ENCODE measurements around the gene DIAPH3.

Gene DIAPH3

GRCh38 chr13:59997976-59998375 is 165.8 kb downstream of the DIAPH3 start:
- no peaks in the 10 kb centered on the region for H3K36me3 ChIP-seq (ENCODE audit: control insufficient read depth, insufficient read depth, low read length)
- H3K4me1 ChIP-seq (ENCODE audit: control insufficient read depth, insufficient read depth, low read length), result no peaks in the 10 kb centered on the region
- no peak overlapping the region for H3K9ac ChIP-seq (ENCODE audit: low read length)
- H3K27ac ChIP-seq (ENCODE audit: low read depth, low read length), result no peak overlapping the region
- H3K4me3 ChIP-seq (ENCODE audit: low read length), result no peak overlapping the region
- no peaks in the 10 kb centered on the region for H3K27me3 ChIP-seq (ENCODE audit: control insufficient read depth, insufficient read depth, low read length)

DNA sequence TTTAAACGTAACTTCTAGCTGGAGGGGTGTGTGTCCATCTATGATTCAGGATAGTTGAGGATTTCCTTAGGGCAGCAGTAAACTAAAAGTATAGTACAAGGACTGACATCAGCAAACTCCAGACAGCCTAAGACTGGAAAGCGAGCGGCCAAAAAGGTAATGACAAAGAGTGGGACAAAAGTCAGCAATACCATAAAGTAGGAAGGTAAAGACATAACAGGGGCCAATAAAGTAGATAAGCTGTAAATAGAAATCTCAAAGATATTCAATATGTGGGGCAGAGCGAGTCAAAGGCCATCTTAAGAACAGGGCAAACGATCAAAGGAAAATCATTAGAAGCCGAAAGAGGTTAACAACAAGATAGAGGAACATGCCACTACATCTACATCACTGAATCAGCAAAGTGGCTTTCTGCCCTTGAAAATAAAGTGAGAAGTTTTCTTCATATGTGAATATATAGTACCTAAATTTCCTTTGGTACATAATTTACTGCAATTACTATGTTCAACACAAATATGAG is 167.2 kb downstream of the DIAPH3 start:
- no peaks in the 10 kb centered on the region for H3K27me3 ChIP-seq (ENCODE audit: control insufficient read depth, insufficient read depth, low read length)
- H3K4me3 ChIP-seq (ENCODE audit: low read length), result no peak overlapping the region
- H3K36me3 ChIP-seq (ENCODE audit: control insufficient read depth, insufficient read depth, low read length), result no peaks in the 10 kb centered on the region
- H3K9ac ChIP-seq (ENCODE audit: low read length), result no peak overlapping the region
- H3K27ac ChIP-seq (ENCODE audit: low read depth, low read length), result no peak overlapping the region
- H3K4me1 ChIP-seq (ENCODE audit: control insufficient read depth, insufficient read depth, low read length), result no peaks in the 10 kb centered on the region

GRCh38 chr13:59991395-59991794 is 172.3 kb downstream of the DIAPH3 start:
- Histone ChIP-seq H3K27ac (ENCODE audit: low read depth, low read length) (no peak overlapping the region), H3K9ac (ENCODE audit: low read length) (no peak overlapping the region), H3K27me3 (ENCODE audit: control insufficient read depth, insufficient read depth, low read length) (no peaks in the 10 kb centered on the region), H3K36me3 (ENCODE audit: control insufficient read depth, insufficient read depth, low read length) (no peaks in the 10 kb centered on the region), H3K4me3 (ENCODE audit: low read length) (no peak overlapping the region), H3K4me1 (ENCODE audit: control insufficient read depth, insufficient read depth, low read length) (no peaks in the 10 kb centered on the region)

DNA sequence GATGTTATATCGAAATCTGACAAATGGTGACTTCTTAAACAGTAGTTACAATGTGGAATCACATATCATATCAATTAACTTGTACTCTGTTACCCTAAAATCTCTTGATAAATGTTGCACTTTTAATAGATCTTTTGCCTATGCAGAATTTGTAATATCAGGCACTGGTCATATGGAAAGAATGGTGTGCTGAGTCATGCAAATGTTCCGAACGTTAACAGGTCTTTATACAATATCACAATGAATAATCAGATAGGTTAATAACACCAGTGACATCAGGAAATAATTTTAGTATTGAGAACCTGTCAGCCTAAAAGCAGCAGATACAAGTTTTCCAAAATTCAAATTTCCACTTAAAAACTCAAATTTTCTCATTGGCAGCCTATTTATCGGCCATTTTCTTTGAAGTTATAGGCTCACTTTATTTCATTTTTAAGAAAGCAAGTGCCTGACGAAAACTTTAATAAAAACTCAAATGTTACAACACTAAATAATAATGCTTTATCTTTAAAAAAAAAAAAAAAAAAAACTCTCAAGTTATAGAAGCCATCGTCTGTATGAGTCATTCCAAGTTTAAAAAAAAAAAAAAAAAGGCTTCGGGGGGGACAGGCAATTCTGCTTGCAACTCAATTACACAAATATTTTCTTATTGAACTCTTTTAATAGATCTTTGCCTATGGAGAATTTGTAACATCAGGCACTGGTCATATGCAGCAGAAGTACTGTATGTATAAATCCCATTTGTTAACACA is 180.9 kb downstream of the DIAPH3 start:
- Histone ChIP-seq H3K27ac (ENCODE audit: low read depth, low read length) (no peak overlapping the region), H3K36me3 (ENCODE audit: control insufficient read depth, insufficient read depth, low read length) (no peaks in the 10 kb centered on the region), H3K9ac (ENCODE audit: low read length) (no peak overlapping the region), H3K27me3 (ENCODE audit: control insufficient read depth, insufficient read depth, low read length) (no peaks in the 10 kb centered on the region), H3K4me1 (ENCODE audit: control insufficient read depth, insufficient read depth, low read length) (no peaks in the 10 kb centered on the region), H3K4me3 (ENCODE audit: low read length) (no peak overlapping the region)

DNA sequence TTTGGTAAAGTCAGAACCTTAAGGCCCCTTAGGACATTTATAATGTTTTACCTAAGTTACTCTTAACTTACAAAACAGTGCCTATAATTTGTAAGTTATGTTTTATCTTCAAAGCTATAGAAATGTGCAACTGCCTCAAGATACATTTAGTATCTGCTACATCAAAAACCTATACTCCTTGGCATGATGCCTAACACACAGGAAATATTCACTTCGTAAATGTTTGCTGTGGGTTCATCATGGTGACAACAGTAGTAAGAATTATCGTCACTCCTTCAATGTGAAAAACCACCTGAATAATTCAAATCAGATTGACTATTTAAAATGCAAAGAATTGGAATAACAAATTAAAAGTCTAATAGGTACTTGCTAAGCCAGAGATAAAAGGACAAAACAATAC is 184.1 kb downstream of the DIAPH3 start:
- H3K4me1 ChIP-seq (ENCODE audit: control insufficient read depth, insufficient read depth, low read length), result no peaks in the 10 kb centered on the region
- no peak overlapping the region for H3K27ac ChIP-seq (ENCODE audit: low read depth, low read length)
- H3K27me3 ChIP-seq (ENCODE audit: control insufficient read depth, insufficient read depth, low read length), result no peaks in the 10 kb centered on the region
- H3K4me3 ChIP-seq (ENCODE audit: low read length), result no peak overlapping the region
- no peaks in the 10 kb centered on the region for H3K36me3 ChIP-seq (ENCODE audit: control insufficient read depth, insufficient read depth, low read length)
- no peak overlapping the region for H3K9ac ChIP-seq (ENCODE audit: low read length)

DNA sequence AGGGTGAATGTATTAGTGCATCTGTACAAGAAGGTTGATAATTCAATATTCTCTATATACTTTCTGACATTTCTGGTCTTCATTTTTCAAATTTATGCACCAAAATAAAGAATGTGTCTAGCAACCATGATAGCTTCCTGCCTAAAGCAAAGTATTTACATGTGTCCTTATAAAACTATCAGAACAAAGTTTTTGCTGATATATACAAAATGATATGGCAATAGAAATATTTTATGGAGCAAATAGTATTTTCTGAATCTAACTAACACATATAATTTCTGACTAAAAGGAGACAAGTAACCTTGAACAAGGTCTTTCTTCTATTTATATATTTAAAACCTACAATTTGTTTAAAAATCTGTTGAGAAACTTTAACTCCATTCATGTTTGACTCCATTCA is 184.9 kb downstream of the DIAPH3 start:
- no peaks in the 10 kb centered on the region for H3K4me1 ChIP-seq (ENCODE audit: control insufficient read depth, insufficient read depth, low read length)
- H3K36me3 ChIP-seq (ENCODE audit: control insufficient read depth, insufficient read depth, low read length), result no peaks in the 10 kb centered on the region
- no peaks in the 10 kb centered on the region for H3K27me3 ChIP-seq (ENCODE audit: control insufficient read depth, insufficient read depth, low read length)
- no peak overlapping the region for H3K27ac ChIP-seq (ENCODE audit: low read depth, low read length)
- no peak overlapping the region for H3K4me3 ChIP-seq (ENCODE audit: low read length)
- no peak overlapping the region for H3K9ac ChIP-seq (ENCODE audit: low read length)

DNA sequence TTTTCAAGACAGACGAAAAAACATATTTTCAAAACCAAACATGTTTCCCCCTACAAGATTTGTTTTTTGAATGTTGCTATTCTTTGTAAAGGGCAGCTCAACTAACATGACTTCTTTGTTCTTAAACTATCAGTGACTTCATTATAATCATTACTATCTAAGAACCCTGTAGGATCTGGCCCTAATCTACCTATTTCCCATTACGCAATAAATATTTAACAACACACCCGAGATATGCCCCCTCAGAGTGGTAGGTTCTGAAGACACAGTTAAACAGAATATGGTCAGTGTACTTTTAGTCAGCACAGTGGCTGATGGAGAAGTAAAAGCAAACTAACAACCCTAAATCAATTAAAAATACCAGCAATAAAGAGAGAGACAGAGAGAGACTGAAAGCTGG is 186.9 kb downstream of the DIAPH3 start:
- H3K4me1 ChIP-seq (ENCODE audit: control insufficient read depth, insufficient read depth, low read length), result no peaks in the 10 kb centered on the region
- no peak overlapping the region for H3K9ac ChIP-seq (ENCODE audit: low read length)
- no peak overlapping the region for H3K4me3 ChIP-seq (ENCODE audit: low read length)
- H3K27ac ChIP-seq (ENCODE audit: low read depth, low read length), result no peak overlapping the region
- H3K36me3 ChIP-seq (ENCODE audit: control insufficient read depth, insufficient read depth, low read length), result no peaks in the 10 kb centered on the region
- H3K27me3 ChIP-seq (ENCODE audit: control insufficient read depth, insufficient read depth, low read length), result no peaks in the 10 kb centered on the region

DNA sequence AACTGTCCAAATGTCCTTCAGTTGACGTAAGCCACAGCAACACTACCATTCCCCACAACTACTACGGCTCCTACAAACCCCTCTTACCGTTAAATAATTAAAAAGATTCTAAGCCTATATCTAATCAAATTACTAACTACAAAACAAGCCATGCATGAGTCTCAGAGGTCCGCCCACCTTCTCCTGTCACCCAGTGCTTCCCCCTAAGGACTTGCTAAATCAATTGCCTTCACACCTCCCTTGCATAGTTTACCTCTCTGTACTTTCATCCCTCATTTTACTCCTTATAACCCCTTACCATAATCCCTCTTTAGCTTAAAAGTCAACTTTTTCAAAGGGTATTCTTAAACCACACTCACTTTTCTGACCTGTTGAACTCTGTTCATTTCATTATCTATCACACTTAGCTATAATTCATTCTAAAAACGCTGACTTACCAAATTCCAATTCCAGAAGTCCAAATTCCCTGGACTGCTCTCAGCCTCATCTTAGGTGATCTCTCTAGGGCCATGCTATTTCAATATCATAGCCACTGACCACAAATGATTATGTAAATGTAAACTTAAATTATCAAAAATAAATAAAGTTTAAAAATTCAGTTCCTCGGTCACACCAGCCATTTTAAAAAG is 187.8 kb downstream of the DIAPH3 start:
- Histone ChIP-seq H3K9ac (ENCODE audit: low read length) (no peak overlapping the region), H3K36me3 (ENCODE audit: control insufficient read depth, insufficient read depth, low read length) (no peaks in the 10 kb centered on the region), H3K4me1 (ENCODE audit: control insufficient read depth, insufficient read depth, low read length) (no peaks in the 10 kb centered on the region), H3K4me3 (ENCODE audit: low read length) (no peak overlapping the region), H3K27ac (ENCODE audit: low read depth, low read length) (no peak overlapping the region), H3K27me3 (ENCODE audit: control insufficient read depth, insufficient read depth, low read length) (no peaks in the 10 kb centered on the region)

DNA sequence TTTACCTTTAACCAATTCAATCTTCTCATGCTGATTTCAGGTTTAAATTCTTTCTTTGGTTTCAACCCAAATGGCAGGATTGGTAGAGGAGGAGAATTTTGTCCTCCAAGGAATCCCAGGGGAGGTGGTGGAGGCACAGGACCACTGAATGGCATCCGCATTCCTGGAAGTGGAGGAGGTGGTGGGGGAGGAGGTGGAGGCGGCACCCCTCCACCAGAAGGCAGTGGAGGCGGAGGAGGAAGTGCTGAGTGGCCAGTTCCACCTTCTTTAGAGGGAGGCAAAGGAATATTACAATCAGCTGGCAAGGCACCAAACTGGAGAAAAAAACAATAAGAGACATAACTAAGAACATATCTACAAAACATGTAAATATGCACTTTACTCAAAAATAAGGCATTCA is 192.9 kb downstream of the DIAPH3 start:
- Histone ChIP-seq H3K27ac (ENCODE audit: low read depth, low read length) (no peak overlapping the region), H3K4me3 (ENCODE audit: low read length) (no peak overlapping the region), H3K27me3 (ENCODE audit: control insufficient read depth, insufficient read depth, low read length) (no peaks in the 10 kb centered on the region), H3K9ac (ENCODE audit: low read length) (no peak overlapping the region), H3K36me3 (ENCODE audit: control insufficient read depth, insufficient read depth, low read length) (no peaks in the 10 kb centered on the region), H3K4me1 (ENCODE audit: control insufficient read depth, insufficient read depth, low read length) (no peaks in the 10 kb centered on the region)

- H3K27me3 ChIP-seq (ENCODE audit: control insufficient read depth, insufficient read depth, low read length), result no peaks in the 10 kb centered on the region
- no peaks in the 10 kb centered on the region for H3K36me3 ChIP-seq (ENCODE audit: control insufficient read depth, insufficient read depth, low read length)
- H3K9ac ChIP-seq (ENCODE audit: low read length), result no peak overlapping the region
- no peak overlapping the region for H3K4me3 ChIP-seq (ENCODE audit: low read length)
- H3K27ac ChIP-seq (ENCODE audit: low read depth, low read length), result no peak overlapping the region
- no peaks in the 10 kb centered on the region for H3K4me1 ChIP-seq (ENCODE audit: control insufficient read depth, insufficient read depth, low read length)
These were observed 199.9 kb downstream of the DIAPH3 start for GRCh38 chr13:59963827-59964226.

DNA sequence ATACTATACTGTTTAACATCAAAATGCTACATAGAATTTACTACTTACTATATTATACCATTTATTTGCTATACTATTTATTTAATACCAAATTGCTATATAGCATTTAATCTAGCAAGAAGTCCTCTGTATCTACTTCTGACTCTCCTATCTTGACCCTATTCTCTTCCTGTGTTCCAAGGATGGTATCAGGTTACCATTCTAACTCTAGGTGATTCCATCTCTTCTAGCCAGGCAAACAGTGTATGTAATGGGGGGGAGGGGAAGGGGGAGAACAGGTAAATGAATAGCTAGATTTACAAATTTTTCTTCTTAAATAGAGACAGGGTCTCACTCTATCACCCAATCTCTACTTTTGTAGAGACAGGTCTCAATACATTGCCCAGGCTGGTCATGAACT is 200.3 kb downstream of the DIAPH3 start:
- H3K27ac ChIP-seq (ENCODE audit: low read depth, low read length), result no peak overlapping the region
- no peak overlapping the region for H3K9ac ChIP-seq (ENCODE audit: low read length)
- H3K36me3 ChIP-seq (ENCODE audit: control insufficient read depth, insufficient read depth, low read length), result no peaks in the 10 kb centered on the region
- no peaks in the 10 kb centered on the region for H3K27me3 ChIP-seq (ENCODE audit: control insufficient read depth, insufficient read depth, low read length)
- no peak overlapping the region for H3K4me3 ChIP-seq (ENCODE audit: low read length)
- H3K4me1 ChIP-seq (ENCODE audit: control insufficient read depth, insufficient read depth, low read length), result no peaks in the 10 kb centered on the region

GRCh38 chr13:59962343-59962742 is 201.4 kb downstream of the DIAPH3 start:
- no peak overlapping the region for H3K4me3 ChIP-seq (ENCODE audit: low read length)
- no peaks in the 10 kb centered on the region for H3K27me3 ChIP-seq (ENCODE audit: control insufficient read depth, insufficient read depth, low read length)
- no peak overlapping the region for H3K27ac ChIP-seq (ENCODE audit: low read depth, low read length)
- no peaks in the 10 kb centered on the region for H3K36me3 ChIP-seq (ENCODE audit: control insufficient read depth, insufficient read depth, low read length)
- H3K4me1 ChIP-seq (ENCODE audit: control insufficient read depth, insufficient read depth, low read length), result no peaks in the 10 kb centered on the region
- H3K9ac ChIP-seq (ENCODE audit: low read length), result no peak overlapping the region

DNA sequence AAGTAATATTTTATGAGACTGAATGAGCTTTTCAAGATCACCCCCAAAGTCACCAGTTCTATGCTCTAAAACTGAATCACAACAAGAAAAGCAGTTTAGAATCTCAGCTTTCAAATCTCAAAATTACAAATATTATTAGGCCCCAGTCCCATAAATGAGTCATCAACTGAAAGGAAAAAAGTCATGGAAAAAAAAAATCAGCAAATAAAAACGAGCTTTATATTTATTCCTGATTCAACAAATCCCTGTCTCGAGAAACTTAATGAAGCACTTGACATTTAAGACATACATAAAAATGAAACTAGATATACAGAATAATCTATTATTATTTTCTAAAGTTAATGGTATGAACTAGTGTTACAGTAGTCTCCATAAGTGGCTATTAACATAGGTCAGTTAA is 203.0 kb downstream of the DIAPH3 start:
- Histone ChIP-seq H3K9ac (ENCODE audit: low read length) (no peak overlapping the region), H3K4me3 (ENCODE audit: low read length) (no peak overlapping the region), H3K4me1 (ENCODE audit: control insufficient read depth, insufficient read depth, low read length) (no peaks in the 10 kb centered on the region), H3K27me3 (ENCODE audit: control insufficient read depth, insufficient read depth, low read length) (no peaks in the 10 kb centered on the region), H3K36me3 (ENCODE audit: control insufficient read depth, insufficient read depth, low read length) (no peaks in the 10 kb centered on the region), H3K27ac (ENCODE audit: low read depth, low read length) (no peak overlapping the region)

All from rectal smooth muscle tissue (tissue), 1 donor.